ENCODE data around the gene CTDP1.

The CTDP1 gene

GRCh38 chr18:79680891-79681339 lies 1.3 kb downstream of the CTDP1 start:
- no peak for TF ChIP-seq CTCF (IDR thresholded peaks at IDR 0.05; ENCODE audit: control extremely low read depth, extremely low read depth, low read depth, missing control alignments)
- DNase-seq (ENCODE audit: extremely low spot score), result no peak
- ChIA-PET POLR2A (interaction anchor here (0.9 kb wide), 1 partner anchor 283 kb away, joined by 3 read pairs; no protein-coding TSS in a partner anchor), CTCF (interaction anchor here (0.9 kb wide), 1 partner anchor 300 kb away, joined by 3 read pairs; no protein-coding TSS in a partner anchor)

GRCh38 chr18:79681484-79682387 lies 2.1 kb downstream of the CTDP1 start:
- no peak for DNase-seq (ENCODE audit: extremely low spot score)
- no peak for TF ChIP-seq CTCF (IDR thresholded peaks at IDR 0.05; ENCODE audit: control extremely low read depth, extremely low read depth, low read depth, missing control alignments)
- ChIA-PET CTCF (no interaction called here), POLR2A (no interaction called here)

DNA sequence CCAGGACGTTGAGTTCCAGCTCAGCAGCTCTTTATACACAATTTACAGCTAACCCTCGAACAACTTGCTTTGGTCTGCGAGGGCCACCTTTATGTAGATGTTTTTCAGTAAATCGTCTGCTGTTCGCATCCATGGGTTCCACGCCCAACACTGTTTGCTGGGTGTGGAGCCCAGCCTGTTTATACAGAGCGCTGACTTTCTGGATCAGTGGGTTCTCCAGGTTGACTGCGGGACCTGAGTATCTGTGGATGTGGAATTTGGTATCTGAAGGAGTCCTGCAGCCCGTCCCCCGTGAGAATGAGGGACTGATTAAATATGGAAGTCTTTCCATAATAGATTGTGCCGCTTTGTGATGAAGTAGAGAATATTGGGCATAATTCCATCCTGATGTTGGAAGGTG lies 2.9 kb downstream of the CTDP1 start:
- CTCF ChIA-PET, result interaction anchor here (1.2 kb wide), 1 partner anchor 14 kb away, joined by 4 read pairs; no protein-coding TSS in a partner anchor
- DNase-seq (ENCODE audit: extremely low spot score), result no peak
- POLR2A ChIA-PET, result no interaction called here
- TF ChIP-seq CTCF (IDR thresholded peaks at IDR 0.05; ENCODE audit: control extremely low read depth, extremely low read depth, low read depth, missing control alignments), result no peak

- CTCF ChIA-PET, result interaction anchor here (1.2 kb wide), 1 partner anchor 14 kb away, joined by 4 read pairs; no protein-coding TSS in a partner anchor
- POLR2A ChIA-PET, result no interaction called here
- no peak for TF ChIP-seq CTCF (IDR thresholded peaks at IDR 0.05; ENCODE audit: control extremely low read depth, extremely low read depth, low read depth, missing control alignments)
- DNase-seq (ENCODE audit: extremely low spot score), result no peak
These were observed 3.5 kb downstream of the CTDP1 start for GRCh38 chr18:79682894-79683625.

DNA sequence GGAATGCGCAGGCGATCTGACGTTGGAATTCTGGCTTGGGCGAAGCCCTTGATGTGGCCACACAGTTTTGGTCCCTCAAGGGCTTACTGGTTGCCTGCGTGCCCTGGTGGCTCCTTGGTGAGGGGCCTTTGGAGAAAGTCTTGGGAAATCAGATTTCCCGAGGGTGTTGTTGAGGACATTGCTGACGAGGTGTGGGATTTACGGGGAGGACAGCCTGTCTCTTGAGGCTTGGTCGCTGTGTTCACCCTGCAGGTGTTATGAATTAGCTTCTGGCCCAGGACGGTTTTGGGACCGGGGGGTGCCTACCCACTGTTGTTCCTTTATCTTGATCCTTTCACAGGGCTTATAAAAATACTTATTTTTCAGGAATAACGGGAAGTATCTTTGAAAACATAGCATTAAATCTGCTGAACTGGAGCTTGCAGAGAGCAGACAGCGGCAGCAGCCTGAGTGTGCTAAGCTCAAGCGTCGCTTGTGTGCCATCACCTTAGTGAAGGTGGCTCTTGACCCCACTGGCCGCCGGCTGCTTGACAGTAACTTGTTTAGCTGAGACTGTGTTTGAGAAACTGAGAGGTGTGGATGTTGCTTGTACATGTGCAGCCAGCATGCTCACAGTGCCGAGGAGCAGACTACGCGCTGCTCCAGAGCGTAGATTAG lies 4.2 kb downstream of the CTDP1 start:
- CTCF ChIA-PET, result interaction anchor here (1.2 kb wide), 1 partner anchor 13 kb away, joined by 4 read pairs; no protein-coding TSS in a partner anchor

More for the DNA sequence above, 4.2 kb downstream of the CTDP1 start:
- TF ChIP-seq CTCF (IDR thresholded peaks at IDR 0.05; ENCODE audit: control extremely low read depth, extremely low read depth, low read depth, missing control alignments), result no peak
- POLR2A ChIA-PET, result no interaction called here
- no peak for DNase-seq (ENCODE audit: extremely low spot score)

All from GM10248 (cell line).